ENCODE results near the gene ADARB2. TPM values are rescaled to one million over a fixed set of nuclear protein-coding genes. Genes with fewer than 3 reads are reported as not detected.

Gene ADARB2
- polyA plus RNA-seq, 1 of the 3 experiments (the other 2 are of a cell fraction) = not detected

DNA sequence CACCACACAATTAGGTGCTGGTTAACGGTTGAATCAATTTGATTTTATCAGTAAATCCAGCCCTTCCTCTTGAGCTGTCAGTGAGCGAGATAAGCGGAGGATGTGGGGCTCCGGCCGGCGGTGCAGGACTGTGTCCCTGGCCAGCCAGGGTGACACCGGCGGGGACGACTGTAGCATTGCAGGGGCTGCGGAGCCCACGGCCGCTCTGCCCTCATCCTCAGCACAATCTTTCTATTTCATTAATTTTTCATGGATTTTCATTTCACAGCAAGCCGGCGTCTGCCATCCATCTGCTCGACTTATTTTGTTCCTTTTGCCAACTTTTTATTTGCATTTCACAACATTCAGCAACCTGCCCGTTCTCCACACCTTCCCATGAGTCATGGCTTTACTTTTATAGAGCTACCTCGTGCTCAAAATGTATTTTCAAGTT lies 4.7 kb downstream of the ADARB2 start:
- Histone ChIP-seq H3K27ac (ENCODE audit: low read depth in 2 of 2, low read length in 1 of 2) (no peak overlapping the region), H3K4me2 (no peak overlapping the region), H3K79me2 (ENCODE audit: insufficient read depth) (no peaks in the 10 kb centered on the region), H2AFZ (ENCODE audit: low read depth) (no peak overlapping the region), H3K4me1 (ENCODE audit: control insufficient read depth in 1 of 2, insufficient read depth in 2 of 2, low read depth in 1 of 2, low read length in 1 of 2) (peaks cover 0 to 27% of the 10 kb centered on the region in 2 experiments; a peak in 2 of 4 replicates), H3K9me2 (no peaks in the 10 kb centered on the region), H3K27me3 (ENCODE audit: insufficient read depth) (no peaks in the 10 kb centered on the region), H4K20me1 (ENCODE audit: insufficient read depth) (no peaks in the 10 kb centered on the region), H3K36me3 (replicated peaks in 1 of 2; ENCODE audit: control insufficient read depth in 1 of 2, insufficient read depth in 2 of 2, low read length in 1 of 2) (no peaks in the 10 kb centered on the region), H3K9ac (no peak overlapping the region), H3F3A (replicated peaks; ENCODE audit: insufficient read depth) (no peaks in the 10 kb centered on the region), H3K9me3 (no peaks in the 10 kb centered on the region), H3K4me3 (ENCODE audit: low read depth in 2 of 2, low read length in 1 of 2) (peak overlapping the region in 1 of 2 experiments; percentile 12; a peak in 1 of 4 replicates)
- TF ChIP-seq CHD2 (IDR thresholded peaks at IDR 0.05; ENCODE audit: low read length, partially characterized antibody) (no peak), RAD21 (IDR thresholded peaks at IDR 0.05; ENCODE audit: low read length) (0 out of 2 replicates have a peak, but pooled peaks have one; percentile 12), GATA2 (CRISPR knock-in tag; IDR thresholded peaks at IDR 0.05) (peak; percentile 82), EP300 (IDR thresholded peaks at IDR 0.05; ENCODE audit: borderline replicate concordance in 1 of 2, low read depth in 1 of 2, low read length in 1 of 2) (peak in 1 of 2 experiments; percentile 52; a peak in 1 of 4 replicates)
- TF ChIP-seq, protein P1, sequence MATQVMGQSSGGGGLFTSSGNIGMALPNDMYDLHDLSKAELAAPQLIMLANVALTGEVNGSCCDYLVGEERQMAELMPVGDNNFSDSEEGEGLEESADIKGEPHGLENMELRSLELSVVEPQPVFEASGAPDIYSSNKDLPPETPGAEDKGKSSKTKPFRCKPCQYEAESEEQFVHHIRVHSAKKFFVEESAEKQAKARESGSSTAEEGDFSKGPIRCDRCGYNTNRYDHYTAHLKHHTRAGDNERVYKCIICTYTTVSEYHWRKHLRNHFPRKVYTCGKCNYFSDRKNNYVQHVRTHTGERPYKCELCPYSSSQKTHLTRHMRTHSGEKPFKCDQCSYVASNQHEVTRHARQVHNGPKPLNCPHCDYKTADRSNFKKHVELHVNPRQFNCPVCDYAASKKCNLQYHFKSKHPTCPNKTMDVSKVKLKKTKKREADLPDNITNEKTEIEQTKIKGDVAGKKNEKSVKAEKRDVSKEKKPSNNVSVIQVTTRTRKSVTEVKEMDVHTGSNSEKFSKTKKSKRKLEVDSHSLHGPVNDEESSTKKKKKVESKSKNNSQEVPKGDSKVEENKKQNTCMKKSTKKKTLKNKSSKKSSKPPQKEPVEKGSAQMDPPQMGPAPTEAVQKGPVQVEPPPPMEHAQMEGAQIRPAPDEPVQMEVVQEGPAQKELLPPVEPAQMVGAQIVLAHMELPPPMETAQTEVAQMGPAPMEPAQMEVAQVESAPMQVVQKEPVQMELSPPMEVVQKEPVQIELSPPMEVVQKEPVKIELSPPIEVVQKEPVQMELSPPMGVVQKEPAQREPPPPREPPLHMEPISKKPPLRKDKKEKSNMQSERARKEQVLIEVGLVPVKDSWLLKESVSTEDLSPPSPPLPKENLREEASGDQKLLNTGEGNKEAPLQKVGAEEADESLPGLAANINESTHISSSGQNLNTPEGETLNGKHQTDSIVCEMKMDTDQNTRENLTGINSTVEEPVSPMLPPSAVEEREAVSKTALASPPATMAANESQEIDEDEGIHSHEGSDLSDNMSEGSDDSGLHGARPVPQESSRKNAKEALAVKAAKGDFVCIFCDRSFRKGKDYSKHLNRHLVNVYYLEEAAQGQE (IDR thresholded peaks at IDR 0.05; ENCODE audit: low read depth, low read length) = no peak
- DNase-seq = peak; percentile 70
- 18% methylated on average over 17 of the region's 17 CpGs for WGBS (ENCODE audit: low lambda C conversion rate)
- CTCF ChIA-PET = interaction anchor here (0.6 to 2.6 kb wide), 2 partner anchors 11 to 726 kb away, joined by 3 to 7 read pairs; no protein-coding TSS in a partner anchor
- POLR2A ChIA-PET = no interaction called here

DNA sequence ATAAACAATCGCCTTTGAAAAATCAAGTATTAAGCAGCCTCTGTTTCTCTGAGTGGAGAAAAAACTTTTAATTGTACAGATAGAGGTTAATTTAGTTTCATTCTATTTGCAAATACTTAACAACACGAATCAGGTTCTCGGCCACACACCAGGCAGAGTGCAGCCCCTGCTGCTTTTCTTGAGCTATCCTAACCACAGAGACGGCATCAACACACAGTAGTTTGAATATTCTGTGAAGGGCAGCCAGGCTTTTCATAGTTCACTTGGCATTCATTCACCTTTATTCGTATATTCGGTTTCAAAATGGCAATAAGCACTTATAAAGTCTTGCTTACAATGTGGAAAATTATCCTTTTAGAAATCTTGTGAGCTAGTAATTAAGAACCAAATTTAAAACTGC lies 5.7 kb downstream of the ADARB2 start:
- CTCF ChIA-PET = interaction anchor here (1.0 to 2.6 kb wide), 2 partner anchors 10 to 11 kb away, joined by 3 to 7 read pairs; no protein-coding TSS in a partner anchor
- Histone ChIP-seq H3K27me3 (ENCODE audit: insufficient read depth) (no peaks in the 10 kb centered on the region), H2AFZ (ENCODE audit: low read depth) (no peak overlapping the region), H3F3A (replicated peaks; ENCODE audit: insufficient read depth) (no peaks in the 10 kb centered on the region), H3K79me2 (ENCODE audit: insufficient read depth) (no peaks in the 10 kb centered on the region), H3K9me2 (no peaks in the 10 kb centered on the region), H3K9me3 (no peaks in the 10 kb centered on the region), H3K4me3 (ENCODE audit: low read depth in 2 of 2, low read length in 1 of 2) (no peak overlapping the region), H3K9ac (no peak overlapping the region), H4K20me1 (ENCODE audit: insufficient read depth) (no peaks in the 10 kb centered on the region), H3K27ac (ENCODE audit: low read depth in 2 of 2, low read length in 1 of 2) (no peak overlapping the region), H3K4me1 (ENCODE audit: control insufficient read depth in 1 of 2, insufficient read depth in 2 of 2, low read depth in 1 of 2, low read length in 1 of 2) (peaks cover 0 to 27% of the 10 kb centered on the region in 2 experiments; a peak in 2 of 4 replicates), H3K36me3 (replicated peaks in 1 of 2; ENCODE audit: control insufficient read depth in 1 of 2, insufficient read depth in 2 of 2, low read length in 1 of 2) (no peaks in the 10 kb centered on the region), H3K4me2 (no peak overlapping the region)
- POLR2A ChIA-PET = no interaction called here
- no peak for DNase-seq
- TF ChIP-seq RXRA (IDR thresholded peaks at IDR 0.05; ENCODE audit: borderline replicate concordance, low read depth) (no peak), ELF1 (IDR thresholded peaks at IDR 0.05) (no peak), POLR2AphosphoS5 (IDR thresholded peaks at IDR 0.05; ENCODE audit: low read depth, low read length) (no peak), NFIC (IDR thresholded peaks at IDR 0.05; ENCODE audit: borderline replicate concordance) (no peak), TEAD4 (IDR thresholded peaks at IDR 0.05; ENCODE audit: borderline replicate concordance, insufficient read depth) (no peak), JUND (IDR thresholded peaks at IDR 0.05) (no peak), EZH2phosphoT487 (IDR thresholded peaks at IDR 0.05; ENCODE audit: borderline replicate concordance, low read depth) (no peak)
- TF ChIP-seq, protein P2, sequence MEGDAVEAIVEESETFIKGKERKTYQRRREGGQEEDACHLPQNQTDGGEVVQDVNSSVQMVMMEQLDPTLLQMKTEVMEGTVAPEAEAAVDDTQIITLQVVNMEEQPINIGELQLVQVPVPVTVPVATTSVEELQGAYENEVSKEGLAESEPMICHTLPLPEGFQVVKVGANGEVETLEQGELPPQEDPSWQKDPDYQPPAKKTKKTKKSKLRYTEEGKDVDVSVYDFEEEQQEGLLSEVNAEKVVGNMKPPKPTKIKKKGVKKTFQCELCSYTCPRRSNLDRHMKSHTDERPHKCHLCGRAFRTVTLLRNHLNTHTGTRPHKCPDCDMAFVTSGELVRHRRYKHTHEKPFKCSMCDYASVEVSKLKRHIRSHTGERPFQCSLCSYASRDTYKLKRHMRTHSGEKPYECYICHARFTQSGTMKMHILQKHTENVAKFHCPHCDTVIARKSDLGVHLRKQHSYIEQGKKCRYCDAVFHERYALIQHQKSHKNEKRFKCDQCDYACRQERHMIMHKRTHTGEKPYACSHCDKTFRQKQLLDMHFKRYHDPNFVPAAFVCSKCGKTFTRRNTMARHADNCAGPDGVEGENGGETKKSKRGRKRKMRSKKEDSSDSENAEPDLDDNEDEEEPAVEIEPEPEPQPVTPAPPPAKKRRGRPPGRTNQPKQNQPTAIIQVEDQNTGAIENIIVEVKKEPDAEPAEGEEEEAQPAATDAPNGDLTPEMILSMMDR (IDR thresholded peaks at IDR 0.05) = no peak
- TF ChIP-seq, protein P3, sequence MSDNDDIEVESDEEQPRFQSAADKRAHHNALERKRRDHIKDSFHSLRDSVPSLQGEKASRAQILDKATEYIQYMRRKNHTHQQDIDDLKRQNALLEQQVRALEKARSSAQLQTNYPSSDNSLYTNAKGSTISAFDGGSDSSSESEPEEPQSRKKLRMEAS (IDR thresholded peaks at IDR 0.05; ENCODE audit: low read depth) = no peak
- TF ChIP-seq, protein P4, sequence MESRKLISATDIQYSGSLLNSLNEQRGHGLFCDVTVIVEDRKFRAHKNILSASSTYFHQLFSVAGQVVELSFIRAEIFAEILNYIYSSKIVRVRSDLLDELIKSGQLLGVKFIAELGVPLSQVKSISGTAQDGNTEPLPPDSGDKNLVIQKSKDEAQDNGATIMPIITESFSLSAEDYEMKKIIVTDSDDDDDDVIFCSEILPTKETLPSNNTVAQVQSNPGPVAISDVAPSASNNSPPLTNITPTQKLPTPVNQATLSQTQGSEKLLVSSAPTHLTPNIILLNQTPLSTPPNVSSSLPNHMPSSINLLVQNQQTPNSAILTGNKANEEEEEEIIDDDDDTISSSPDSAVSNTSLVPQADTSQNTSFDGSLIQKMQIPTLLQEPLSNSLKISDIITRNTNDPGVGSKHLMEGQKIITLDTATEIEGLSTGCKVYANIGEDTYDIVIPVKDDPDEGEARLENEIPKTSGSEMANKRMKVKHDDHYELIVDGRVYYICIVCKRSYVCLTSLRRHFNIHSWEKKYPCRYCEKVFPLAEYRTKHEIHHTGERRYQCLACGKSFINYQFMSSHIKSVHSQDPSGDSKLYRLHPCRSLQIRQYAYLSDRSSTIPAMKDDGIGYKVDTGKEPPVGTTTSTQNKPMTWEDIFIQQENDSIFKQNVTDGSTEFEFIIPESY (IDR thresholded peaks at IDR 0.05; ENCODE audit: borderline replicate concordance, low read depth) = no peak
- TF ChIP-seq, protein P5, sequence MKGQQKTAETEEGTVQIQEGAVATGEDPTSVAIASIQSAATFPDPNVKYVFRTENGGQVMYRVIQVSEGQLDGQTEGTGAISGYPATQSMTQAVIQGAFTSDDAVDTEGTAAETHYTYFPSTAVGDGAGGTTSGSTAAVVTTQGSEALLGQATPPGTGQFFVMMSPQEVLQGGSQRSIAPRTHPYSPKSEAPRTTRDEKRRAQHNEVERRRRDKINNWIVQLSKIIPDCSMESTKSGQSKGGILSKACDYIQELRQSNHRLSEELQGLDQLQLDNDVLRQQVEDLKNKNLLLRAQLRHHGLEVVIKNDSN (IDR thresholded peaks at IDR 0.05; ENCODE audit: borderline replicate concordance, low read depth) = no peak
- WGBS (ENCODE audit: low lambda C conversion rate) = 28% methylated on average over 6 of the region's 6 CpGs
